Tracheal epithelial cell (primary cell): ENCODE data around the gene LIG1. TPM values are rescaled to one million over a fixed set of nuclear protein-coding genes. Genes with fewer than 3 reads are reported as not detected.

Source experiments
- total RNA-seq: library from RNA; depleted of rRNA; stranded (reverse); fragments of >200 nt; gene quantifications from 2 replicates; pipeline ENCODE4 v1.2.1, GENCODE V29; 2014

Gene LIG1
- 4.7 and 9.4 TPM in 2 replicates for total RNA-seq

GRCh38 chr19:48169939-48170803, at the start of gene LIG1, which contains the start of gene ZSWIM9:
Gene LIG1, minus strand, starts transcription at chr19:48170344. Its CDS starts 4,778 bp downstream, at chr19:48165566.
Gene ZSWIM9, plus strand, starts transcription at chr19:48170680. Its CDS starts 1,123 bp downstream, at chr19:48171803.

GRCh38 chr19:48110350-48110966, 59.7 kb downstream of the LIG1 start, which contains the start of gene PLA2G4C:
Gene PLA2G4C, minus strand, starts transcription at chr19:48110817. Its CDS starts 4,288 bp downstream, at chr19:48106529.

Other genes with a start within 250 kb of the LIG1 start
- not detected in 2 replicates for gene BSPH1, start 178.2 kb downstream of the LIG1 start, total RNA-seq
- not detected in 2 replicates for gene ELSPBP1, start 175.7 kb downstream of the LIG1 start, total RNA-seq
- gene CABP5, start 126.3 kb downstream of the LIG1 start, total RNA-seq, result not detected in 2 replicates
- 1.5 and 9.6 TPM in 2 replicates for gene PLA2G4C, start 59.5 kb downstream of the LIG1 start, total RNA-seq
- gene ZSWIM9, start 336 bp upstream of the LIG1 start, total RNA-seq, result 1.7 and 3.1 TPM in 2 replicates
- gene CARD8, start 85.6 kb upstream of the LIG1 start, total RNA-seq, result 5.1 and 6.2 TPM in 2 replicates
- 0.21 and 1.2 TPM in 2 replicates for gene ZNF114, start 99.7 kb upstream of the LIG1 start, total RNA-seq
- 2.8 and 30.6 TPM in 2 replicates for gene EMP3, start 155.2 kb upstream of the LIG1 start, total RNA-seq
- 2.2 and 2.6 TPM in 2 replicates for gene TMEM143, start 193.6 kb upstream of the LIG1 start, total RNA-seq
- not detected in 2 replicates for gene SYNGR4, start 194.0 kb upstream of the LIG1 start, total RNA-seq
- gene KDELR1, start 221.2 kb upstream of the LIG1 start, total RNA-seq, result 46.5 and 49.0 TPM in 2 replicates
- gene GRIN2D, start 223.3 kb upstream of the LIG1 start, total RNA-seq, result under 0.01 and 0.24 TPM in 2 replicates